ENCODE results near the gene ERC2.

Gene ERC2

GRCh38 chr3:56201407-56201806 lies 266.9 kb downstream of the ERC2 start:
- no peak for TF ChIP-seq CTCF (conservative IDR thresholded peaks at IDR 0.05; ENCODE audit: low read length)
- H3K4me1 ChIP-seq (ENCODE audit: insufficient read depth, low read length, poor library complexity, severe bottlenecking), result no peaks in the 10 kb centered on the region
- no peak overlapping the region for H2AFZ ChIP-seq (ENCODE audit: low read length)
- H3K4me2 ChIP-seq (ENCODE audit: low read depth, low read length, poor library complexity, severe bottlenecking), result no peak overlapping the region
- H3K27me3 ChIP-seq (ENCODE audit: insufficient read depth, low read length, poor library complexity, severe bottlenecking), result no peaks in the 10 kb centered on the region
- no peaks in the 10 kb centered on the region for H3K36me3 ChIP-seq (ENCODE audit: insufficient read depth, low read length)
- no peaks in the 10 kb centered on the region for H3K79me2 ChIP-seq (ENCODE audit: insufficient read depth, low read length)
- no peak overlapping the region for H3K4me3 ChIP-seq (ENCODE audit: low read length, poor library complexity, severe bottlenecking)
- no peaks in the 10 kb centered on the region for H4K20me1 ChIP-seq (ENCODE audit: insufficient read depth, low read length, poor library complexity, severe bottlenecking)
- no peak overlapping the region for H3K9ac ChIP-seq (ENCODE audit: low read depth, low read length, poor library complexity, severe bottlenecking)
- H3K9me2 ChIP-seq (replicated peaks; ENCODE audit: low read depth, low read length), result 0 out of 2 replicates have a peak, but pooled peaks cover 5% of the 10 kb centered on the region
- H3F3A ChIP-seq (ENCODE audit: low read depth), result no peaks in the 10 kb centered on the region
- no peaks in the 10 kb centered on the region for H3K9me3 ChIP-seq (ENCODE audit: insufficient read depth, low read depth, low read length)

- H3K9me3 ChIP-seq (ENCODE audit: insufficient read depth, low read depth, low read length), result no peaks in the 10 kb centered on the region
- no peaks in the 10 kb centered on the region for H3K79me2 ChIP-seq (ENCODE audit: insufficient read depth, low read length)
- no peaks in the 10 kb centered on the region for H3F3A ChIP-seq (ENCODE audit: low read depth)
- H3K27me3 ChIP-seq (ENCODE audit: insufficient read depth, low read length, poor library complexity, severe bottlenecking), result no peaks in the 10 kb centered on the region
- H3K9ac ChIP-seq (ENCODE audit: low read depth, low read length, poor library complexity, severe bottlenecking), result no peak overlapping the region
- no peak overlapping the region for H2AFZ ChIP-seq (ENCODE audit: low read length)
- H3K4me2 ChIP-seq (ENCODE audit: low read depth, low read length, poor library complexity, severe bottlenecking), result no peak overlapping the region
- no peak overlapping the region for H3K4me3 ChIP-seq (ENCODE audit: low read length, poor library complexity, severe bottlenecking)
- H3K4me1 ChIP-seq (ENCODE audit: insufficient read depth, low read length, poor library complexity, severe bottlenecking), result no peaks in the 10 kb centered on the region
- H3K9me2 ChIP-seq (replicated peaks; ENCODE audit: low read depth, low read length), result 0 out of 2 replicates have a peak, but pooled peaks cover 5% of the 10 kb centered on the region
- no peaks in the 10 kb centered on the region for H3K36me3 ChIP-seq (ENCODE audit: insufficient read depth, low read length)
- no peak for TF ChIP-seq CTCF (conservative IDR thresholded peaks at IDR 0.05; ENCODE audit: low read length)
- TF ChIP-seq EZH2phosphoT487 (IDR thresholded peaks at IDR 0.05; ENCODE audit: borderline replicate concordance), result no peak
- no peaks in the 10 kb centered on the region for H4K20me1 ChIP-seq (ENCODE audit: insufficient read depth, low read length, poor library complexity, severe bottlenecking)
Measured at GRCh38 chr3:56200251-56200650, 268.0 kb downstream of the ERC2 start.

GRCh38 chr3:56197991-56198390 lies 270.3 kb downstream of the ERC2 start:
- TF ChIP-seq CTCF (conservative IDR thresholded peaks at IDR 0.05; ENCODE audit: low read length) (no peak), EZH2phosphoT487 (IDR thresholded peaks at IDR 0.05; ENCODE audit: borderline replicate concordance) (no peak)
- Histone ChIP-seq H3K27me3 (ENCODE audit: insufficient read depth, low read length, poor library complexity, severe bottlenecking) (no peaks in the 10 kb centered on the region), H3K36me3 (ENCODE audit: insufficient read depth, low read length) (no peaks in the 10 kb centered on the region), H3F3A (ENCODE audit: low read depth) (no peaks in the 10 kb centered on the region), H3K9me3 (ENCODE audit: insufficient read depth, low read depth, low read length) (no peaks in the 10 kb centered on the region), H3K9ac (ENCODE audit: low read depth, low read length, poor library complexity, severe bottlenecking) (no peak overlapping the region), H4K20me1 (ENCODE audit: insufficient read depth, low read length, poor library complexity, severe bottlenecking) (no peaks in the 10 kb centered on the region), H3K4me3 (ENCODE audit: low read length, poor library complexity, severe bottlenecking) (no peak overlapping the region), H3K9me2 (replicated peaks; ENCODE audit: low read depth, low read length) (0 out of 2 replicates have a peak, but pooled peaks cover 5% of the 10 kb centered on the region), H3K4me2 (ENCODE audit: low read depth, low read length, poor library complexity, severe bottlenecking) (no peak overlapping the region), H2AFZ (ENCODE audit: low read length) (no peak overlapping the region), H3K4me1 (ENCODE audit: insufficient read depth, low read length, poor library complexity, severe bottlenecking) (no peaks in the 10 kb centered on the region), H3K79me2 (ENCODE audit: insufficient read depth, low read length) (no peaks in the 10 kb centered on the region)
